Metanephros (tissue), 2 donors: ENCODE data around the gene ZNF343. TPM values are rescaled to one million over a fixed set of nuclear protein-coding genes. Genes with fewer than 3 reads are reported as not detected.

Source experiments
- small RNA-seq: library from RNA; depleted of rRNA; stranded (forward); fragments of <200 nt; gene quantifications from one replicate; pipeline ENCODE3, GENCODE V24; 2014; ENCODE audit warnings: low replicate concordance
- total RNA-seq: library from RNA; depleted of rRNA; stranded (reverse); fragments of >200 nt; gene quantifications from one replicate; pipeline ENCODE4 v1.2.3, GENCODE V29; 2014

ZNF343 gene
- 23.6 TPM for total RNA-seq

DNA sequence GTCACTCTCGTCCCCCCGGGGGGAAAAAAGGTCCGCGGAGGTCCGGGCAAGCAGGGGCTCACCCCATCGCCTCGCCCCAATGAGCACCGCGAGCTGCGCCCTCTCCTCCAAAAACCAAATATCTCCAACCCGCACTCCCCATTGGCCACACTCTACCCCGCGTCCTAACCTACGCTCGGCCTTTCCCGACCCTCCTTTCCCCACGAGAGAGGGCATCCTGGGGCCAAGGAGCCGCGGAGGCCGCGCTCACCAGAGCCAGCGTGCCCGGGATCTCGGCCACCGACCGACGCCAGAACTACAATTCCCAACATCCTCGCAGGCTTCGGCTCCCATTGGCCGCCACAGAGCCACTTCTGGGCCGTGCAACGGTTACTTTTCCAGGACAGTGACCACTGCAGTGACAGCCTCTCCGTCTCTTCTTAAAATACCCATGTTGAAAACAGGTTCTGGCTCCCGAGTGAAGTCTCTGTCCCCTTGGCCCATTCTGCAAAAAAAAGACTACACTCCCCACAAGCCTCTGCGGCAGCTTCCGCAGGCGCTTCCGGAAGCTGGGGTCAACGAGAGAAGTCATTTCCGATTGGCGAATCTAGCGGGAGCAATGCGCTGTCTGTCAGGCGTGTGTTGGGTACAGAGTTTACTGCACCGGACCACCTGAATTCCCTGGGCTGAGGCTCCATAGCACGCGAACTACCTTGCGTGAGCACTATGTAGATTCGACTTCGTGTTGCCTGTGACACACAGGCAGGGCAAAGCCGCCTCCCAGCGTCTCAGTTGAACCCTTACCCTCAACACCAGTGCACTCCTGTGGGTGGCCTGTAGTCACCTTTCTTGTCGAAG lies at the start of gene ZNF343:
TSS of gene ZNF343 (minus strand) at position 285 of the 837 bp plus-strand sequence. CDS start 15,020 bp downstream, outside the sequence.

GRCh38 chr20:2536560-2536986 lies 27.9 kb upstream of the ZNF343 start, which contains the start of gene TMC2:
Gene TMC2 (plus strand): TSS chr20:2536573. CDS start chr20:2536622, 49 bp downstream.

GRCh38 chr20:2470423-2471193 lies 38.1 kb downstream of the ZNF343 start, which contains the start of gene SNRPB:
Gene SNRPB (minus strand): TSS chr20:2470789. CDS start chr20:2470690, 99 bp downstream.

Small RNA genes lying within 50 kb of the gene (small RNA-seq; reads per million reads assigned to genes)
- gene RF00019, result not detected

Other genes with a start within 250 kb of the ZNF343 start
- gene TGM3, start 212.9 kb downstream of the ZNF343 start, total RNA-seq, result 0.70 TPM
- not detected for gene TGM6, start 128.0 kb downstream of the ZNF343 start, total RNA-seq
- gene SNRPB, start 38.1 kb downstream of the ZNF343 start, total RNA-seq, result 98.3 TPM
- gene TMC2, start 27.7 kb upstream of the ZNF343 start, total RNA-seq, result not detected
- gene NOP56, start 143.7 kb upstream of the ZNF343 start, total RNA-seq, result 104 TPM
- gene IDH3B, start 155.3 kb upstream of the ZNF343 start, total RNA-seq, result 103 TPM
- gene EBF4, start 183.9 kb upstream of the ZNF343 start, total RNA-seq, result 18.3 TPM